Breast epithelium (tissue), 3 donors: ENCODE measurements around the gene PLEKHF1.

Experiments used
- POLR2AphosphoS5 ChIP-seq, 3 donors: sonication (generic); formaldehyde crosslinking; IDR thresholded peaks; one replicate each; pipeline ENCODE4 v1.6.1; 2017; ENCODE audit warnings: antibody characterized with exemption in 3 of 3
- TF ChIP-seq, protein P1 (sequence below), 3 donors: fragments of 450-650 bp; IDR thresholded peaks; one replicate each; pipeline ENCODE4 v1.5.1; 2016 to 2017; ENCODE audit warnings: antibody characterized with exemption in 3 of 3, mild to moderate bottlenecking in 3 of 3, moderate library complexity in 3 of 3

GRCh38 chr19:29631450-29631849, 33.8 kb upstream of the PLEKHF1 start:
- TF ChIP-seq, protein P1, sequence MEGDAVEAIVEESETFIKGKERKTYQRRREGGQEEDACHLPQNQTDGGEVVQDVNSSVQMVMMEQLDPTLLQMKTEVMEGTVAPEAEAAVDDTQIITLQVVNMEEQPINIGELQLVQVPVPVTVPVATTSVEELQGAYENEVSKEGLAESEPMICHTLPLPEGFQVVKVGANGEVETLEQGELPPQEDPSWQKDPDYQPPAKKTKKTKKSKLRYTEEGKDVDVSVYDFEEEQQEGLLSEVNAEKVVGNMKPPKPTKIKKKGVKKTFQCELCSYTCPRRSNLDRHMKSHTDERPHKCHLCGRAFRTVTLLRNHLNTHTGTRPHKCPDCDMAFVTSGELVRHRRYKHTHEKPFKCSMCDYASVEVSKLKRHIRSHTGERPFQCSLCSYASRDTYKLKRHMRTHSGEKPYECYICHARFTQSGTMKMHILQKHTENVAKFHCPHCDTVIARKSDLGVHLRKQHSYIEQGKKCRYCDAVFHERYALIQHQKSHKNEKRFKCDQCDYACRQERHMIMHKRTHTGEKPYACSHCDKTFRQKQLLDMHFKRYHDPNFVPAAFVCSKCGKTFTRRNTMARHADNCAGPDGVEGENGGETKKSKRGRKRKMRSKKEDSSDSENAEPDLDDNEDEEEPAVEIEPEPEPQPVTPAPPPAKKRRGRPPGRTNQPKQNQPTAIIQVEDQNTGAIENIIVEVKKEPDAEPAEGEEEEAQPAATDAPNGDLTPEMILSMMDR (IDR thresholded peaks at IDR 0.05): no peak
- TF ChIP-seq POLR2AphosphoS5 (IDR thresholded peaks at IDR 0.05): no peak
